Measurements from ENCODE around the gene PRCD. TPM values are rescaled to one million over a fixed set of nuclear protein-coding genes. Genes with fewer than 3 reads are reported as not detected.

The PRCD gene
- total RNA-seq, 2 donors from 2014 or later: 0.52 to 4.6 TPM

GRCh38 chr17:76574166-76574565, 34.3 kb downstream of the PRCD start:
- Histone ChIP-seq H3K27ac (no peak overlapping the region), H3K4me3 (no peak overlapping the region), H3K27me3 (no peaks in the 10 kb centered on the region), H3K9me3 (no peaks in the 10 kb centered on the region), H3K36me3 (replicated peaks in 1 of 2; ENCODE audit: insufficient read depth in 1 of 2, low read depth in 2 of 2) (no peaks in the 10 kb centered on the region), H3K4me1 (peaks cover 9% of the 10 kb centered on the region)
- intact Hi-C loops (cut with DNase I): no loop called here
- 81 to 84% methylated on average over 11 of the region's 11 CpGs for WGBS, 2 donors
- TF ChIP-seq CTCF (IDR thresholded peaks at IDR 0.05) (no peak), POLR2A (IDR thresholded peaks at IDR 0.05) (no peak)
- no peak for ATAC-seq
- DNase-seq: no peak

GRCh38 chr17:76575570-76575969, 35.7 kb downstream of the PRCD start:
- Histone ChIP-seq H3K36me3 (replicated peaks in 1 of 2; ENCODE audit: insufficient read depth in 1 of 2, low read depth in 2 of 2) (no peaks in the 10 kb centered on the region), H3K27me3 (no peaks in the 10 kb centered on the region), H3K27ac (no peak overlapping the region), H3K4me1 (no peaks in the 10 kb centered on the region), H3K9me3 (no peaks in the 10 kb centered on the region), H3K4me3 (no peak overlapping the region)
- TF ChIP-seq POLR2A (IDR thresholded peaks at IDR 0.05) (no peak), CTCF (IDR thresholded peaks at IDR 0.05) (no peak)
- intact Hi-C loops (cut with DNase I): no loop called here
- 67 to 80% methylated on average over 5 of the region's 5 CpGs for WGBS, 2 donors
- DNase-seq (no peak), ATAC-seq (no peak)

GRCh38 chr17:76576189-76576588, 36.3 kb downstream of the PRCD start:
- ATAC-seq: no peak
- intact Hi-C loops (cut with DNase I): no loop called here
- 78 to 81% methylated on average over 9 of the region's 9 CpGs for WGBS, 2 donors

GRCh38 chr17:76577876-76578275, 38.0 kb downstream of the PRCD start:
- no peaks in the 10 kb centered on the region for H3K27me3 ChIP-seq
- no peaks in the 10 kb centered on the region for H3K9me3 ChIP-seq
- TF ChIP-seq CTCF (IDR thresholded peaks at IDR 0.05) (no peak), POLR2A (IDR thresholded peaks at IDR 0.05) (no peak)
- H3K36me3 ChIP-seq (replicated peaks in 1 of 2; ENCODE audit: insufficient read depth in 1 of 2, low read depth in 2 of 2): no peaks in the 10 kb centered on the region
- no peak for ATAC-seq
- no peak overlapping the region for H3K27ac ChIP-seq
- intact Hi-C loops (cut with DNase I): no loop called here
- no peaks in the 10 kb centered on the region for H3K4me1 ChIP-seq
- no peak overlapping the region for H3K4me3 ChIP-seq
- WGBS, 2 donors: 89 to 95% methylated on average over 7 of the region's 7 CpGs
- no peak for DNase-seq

More at GRCh38 chr17:76576189-76576588, 36.3 kb downstream of the PRCD start:
- Histone ChIP-seq H3K27ac (no peak overlapping the region), H3K4me1 (no peaks in the 10 kb centered on the region), H3K4me3 (no peak overlapping the region), H3K36me3 (replicated peaks in 1 of 2; ENCODE audit: insufficient read depth in 1 of 2, low read depth in 2 of 2) (no peaks in the 10 kb centered on the region), H3K27me3 (no peaks in the 10 kb centered on the region), H3K9me3 (no peaks in the 10 kb centered on the region)
- no peak for TF ChIP-seq CTCF (IDR thresholded peaks at IDR 0.05)
- no peak for TF ChIP-seq POLR2A (IDR thresholded peaks at IDR 0.05)
- DNase-seq: no peak

- no peak for DNase-seq
- no peaks in the 10 kb centered on the region for H3K4me1 ChIP-seq
- TF ChIP-seq CTCF (IDR thresholded peaks at IDR 0.05) (no peak), POLR2A (IDR thresholded peaks at IDR 0.05) (no peak)
- no peaks in the 10 kb centered on the region for H3K27me3 ChIP-seq
- no peaks in the 10 kb centered on the region for H3K9me3 ChIP-seq
- WGBS, 2 donors: 67 to 69% methylated on average over 5 of the region's 5 CpGs
- ATAC-seq: no peak
- no peaks in the 10 kb centered on the region for H3K36me3 ChIP-seq (replicated peaks in 1 of 2; ENCODE audit: insufficient read depth in 1 of 2, low read depth in 2 of 2)
- intact Hi-C loops (cut with DNase I): no loop called here
- no peak overlapping the region for H3K4me3 ChIP-seq
- H3K27ac ChIP-seq: no peak overlapping the region
Measured at GRCh38 chr17:76578376-76578775, 38.5 kb downstream of the PRCD start.
